Measurements from ENCODE around the gene AMIGO2.

Gene AMIGO2

GRCh38 chr12:47097276-47097896, 17.6 kb upstream of the AMIGO2 start:
- DNase-seq: no peak

- DNase-seq: no peak
Observed at GRCh38 chr12:47095446-47096236, 15.9 kb upstream of the AMIGO2 start.

- no peak for DNase-seq
Observed at GRCh38 chr12:47094804-47095203, 15.0 kb upstream of the AMIGO2 start.

GRCh38 chr12:47091009-47091408, 11.2 kb upstream of the AMIGO2 start:
- no peak for DNase-seq

GRCh38 chr12:47088021-47088944, 8.5 kb upstream of the AMIGO2 start:
- no peak for DNase-seq

- DNase-seq: no peak
Observed at GRCh38 chr12:47087088-47087688, 7.4 kb upstream of the AMIGO2 start.

- DNase-seq: peak in 1 of 2 experiments; percentile 35
Observed at GRCh38 chr12:47085815-47086252, 6.1 kb upstream of the AMIGO2 start.

- no peak for DNase-seq
Observed at GRCh38 chr12:47084172-47084571, 4.4 kb upstream of the AMIGO2 start.

- no peak for DNase-seq
Observed at GRCh38 chr12:47082796-47083621, 3.2 kb upstream of the AMIGO2 start.

- no peak for DNase-seq
Observed at GRCh38 chr12:47082283-47082682, 2.5 kb upstream of the AMIGO2 start.

- peak; percentile 68 to 70 for DNase-seq
Observed at GRCh38 chr12:47080725-47081502, 1.2 kb upstream of the AMIGO2 start.

GRCh38 chr12:47079981-47080724, 394 bp upstream of the AMIGO2 start:
- DNase-seq: peak; percentile 64 to 65

GRCh38 chr12:47078733-47079467, 859 bp downstream of the AMIGO2 start:
- DNase-seq: peak; percentile 55 to 58

- DNase-seq: no peak
Observed at GRCh38 chr12:47078086-47078395, 1.7 kb downstream of the AMIGO2 start.

- no peak for DNase-seq
Observed at GRCh38 chr12:47077206-47078085, 2.3 kb downstream of the AMIGO2 start.

GRCh38 chr12:47075192-47076084, 4.3 kb downstream of the AMIGO2 start:
- no peak for DNase-seq

- DNase-seq: no peak
Observed at GRCh38 chr12:47074757-47075156, 5.0 kb downstream of the AMIGO2 start.

GRCh38 chr12:47073951-47074350, 5.8 kb downstream of the AMIGO2 start:
- no peak for DNase-seq
